Breast epithelium (tissue), 4 donors: ENCODE measurements around the gene B4GALT2. TPM values are rescaled to one million over a fixed set of nuclear protein-coding genes. Genes with fewer than 3 reads are reported as not detected.

Experiments
- DNase-seq, 2 donors: peaks; one replicate each; pipeline ENCODE4 v3.0.0-alpha.2; 2019; ENCODE audit warnings: low spot score in 2 of 2
- H3K27ac ChIP-seq, 2 donors: fragments of 200-600 bp; sonication (generic) in 1 of 2; one replicate each; pipeline ENCODE4 v1.5.1; 2016 to 2019; ENCODE audit warnings: mild to moderate bottlenecking in 1 of 2
- H3K27me3 ChIP-seq, 2 donors: fragments of 200-600 bp; sonication (generic) in 1 of 2; one replicate each; pipeline versions ENCODE4 v1.5.1 to v1.6.0; 2017 to 2019; ENCODE audit warnings: control low read depth in 1 of 2, mild to moderate bottlenecking in 1 of 2
- H3K36me3 ChIP-seq: fragments of 200-600 bp; one replicate; pipeline ENCODE4 v1.5.1; 2019
- H3K4me1 ChIP-seq, 2 donors: fragments of 200-600 bp; sonication (generic); one replicate each; pipeline ENCODE4 v1.5.1; 2016 to 2019; ENCODE audit warnings: control low read depth in 1 of 2
- H3K4me3 ChIP-seq, 3 donors: fragments of 200-600 bp; sonication (generic); 1 replicate in 2 of 3; 2 replicates in 1 of 3; pipeline ENCODE4 v1.5.1; 2016 to 2019; ENCODE audit warnings: mild to moderate bottlenecking in 3 of 3, moderate library complexity in 2 of 3
- H3K9me3 ChIP-seq, 2 donors: fragments of 200-600 bp; sonication (generic) in 1 of 2; one replicate each; pipeline ENCODE4 v1.5.1; 2016 to 2019; ENCODE audit warnings: control low read depth in 1 of 2
- CTCF ChIP-seq, 3 donors: fragments of 450-650 bp; IDR thresholded peaks; one replicate each; pipeline ENCODE4 v1.5.1; 2016 to 2017; ENCODE audit warnings: antibody characterized with exemption in 3 of 3, mild to moderate bottlenecking in 3 of 3, moderate library complexity in 3 of 3
- POLR2A ChIP-seq: fragments of 450-650 bp; IDR thresholded peaks from one replicate; pipeline ENCODE4 v1.6.1; 2016; ENCODE audit warnings: antibody characterized with exemption, mild to moderate bottlenecking, moderate library complexity
- POLR2AphosphoS5 ChIP-seq, 3 donors: sonication (generic); formaldehyde crosslinking; IDR thresholded peaks; one replicate each; pipeline ENCODE4 v1.6.1; 2017; ENCODE audit warnings: antibody characterized with exemption in 3 of 3
- intact Hi-C: fragments of 100-400 bp; cut with DNase I; formaldehyde crosslinking; loops from one replicate; pipeline ENCODE4 v1.15.1; 2023; ENCODE audit warnings: low total_unique reads
- total RNA-seq, 3 donors: library from RNA; depleted of rRNA; stranded (reverse); fragments of >200 nt; gene quantifications; one replicate each; pipeline ENCODE4 v1.1.0, GENCODE V29; 2016

Gene B4GALT2
- total RNA-seq, 3 donors from 2014 or later = 19.8 to 49.9 (median 37.0) TPM

DNA sequence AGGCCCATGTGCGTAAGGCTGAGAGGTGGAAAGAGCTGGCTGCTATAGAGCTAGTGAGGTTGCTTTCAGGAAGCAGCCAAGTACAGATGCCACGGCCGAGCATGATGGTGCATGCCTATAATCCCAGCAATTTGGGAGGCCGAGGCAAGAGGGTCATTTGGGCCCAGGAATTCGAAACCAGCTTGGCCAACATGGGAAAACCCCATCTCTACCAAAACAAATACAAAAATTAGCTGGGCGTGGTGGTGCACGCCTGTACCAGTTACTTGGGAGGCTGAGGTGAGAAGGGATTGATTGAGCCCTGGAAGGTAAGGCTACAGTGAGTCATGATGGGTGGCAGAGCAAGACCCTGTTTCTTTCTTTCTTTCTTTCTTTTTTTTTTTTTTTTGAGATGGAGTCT is 15.1 kb downstream of the B4GALT2 start:
- intact Hi-C loops = no loop called here
- H3K9me3 ChIP-seq = no peaks in the 10 kb centered on the region
- DNase-seq = no peak
- H3K4me1 ChIP-seq = peaks cover 0 to 5% of the 10 kb centered on the region in 2 donors
- no peak for TF ChIP-seq CTCF (IDR thresholded peaks at IDR 0.05)
- no peak overlapping the region for H3K27ac ChIP-seq
- H3K36me3 ChIP-seq = no peaks in the 10 kb centered on the region
- H3K27me3 ChIP-seq = no peaks in the 10 kb centered on the region
- H3K4me3 ChIP-seq = no peak overlapping the region

DNA sequence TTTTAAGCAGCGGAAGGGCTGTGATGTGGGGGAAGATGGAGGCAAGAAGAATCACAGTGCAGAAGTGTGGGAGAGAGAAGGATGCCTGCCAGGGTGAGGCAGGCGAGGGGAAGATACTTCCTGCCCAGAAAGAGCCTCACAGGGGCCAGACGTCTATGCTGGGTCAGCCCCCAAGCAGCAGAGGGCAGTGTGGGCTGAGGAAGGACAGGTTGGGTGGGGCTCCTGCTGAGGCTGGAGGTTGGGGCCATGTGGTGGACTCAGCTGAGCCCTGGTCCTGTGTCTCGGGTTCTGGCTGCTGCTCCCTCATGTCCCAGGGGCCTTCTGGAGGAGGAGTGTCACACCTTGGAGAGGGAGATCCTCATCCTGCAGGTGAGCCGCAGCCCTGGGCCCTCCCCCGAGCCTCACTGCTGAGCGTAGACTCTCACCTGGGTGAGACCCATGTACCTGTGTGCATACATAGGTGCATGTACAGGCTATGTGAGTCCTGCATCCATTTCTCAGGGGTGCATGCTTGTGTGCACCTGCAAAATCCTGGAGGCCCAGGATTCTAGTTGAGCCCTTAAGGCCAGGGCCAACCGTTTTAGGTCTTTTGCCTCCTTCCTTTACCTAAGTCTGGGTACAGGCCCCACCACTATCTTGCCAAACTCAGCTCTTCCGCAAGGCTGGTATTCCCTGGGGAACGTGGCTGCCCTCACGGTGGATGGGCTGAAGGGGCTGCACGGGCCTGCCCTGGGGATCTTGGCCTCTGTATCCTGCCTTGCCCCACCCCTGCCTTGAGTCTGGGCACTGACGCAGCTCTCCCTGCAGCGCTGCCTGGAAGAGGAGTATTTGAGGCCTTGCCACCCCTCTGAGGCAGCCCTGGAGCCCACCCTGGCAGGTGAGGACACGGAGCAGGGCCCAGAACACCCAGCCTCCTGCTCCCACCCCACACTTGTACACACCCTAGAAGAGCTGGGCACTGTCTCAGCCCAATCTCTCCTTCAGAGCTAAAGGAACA is 16.1 kb downstream of the B4GALT2 start:
- no peaks in the 10 kb centered on the region for H3K9me3 ChIP-seq
- TF ChIP-seq POLR2AphosphoS5 (IDR thresholded peaks at IDR 0.05) (no peak), POLR2A (no peak), CTCF (IDR thresholded peaks at IDR 0.05) (no peak)

DNA sequence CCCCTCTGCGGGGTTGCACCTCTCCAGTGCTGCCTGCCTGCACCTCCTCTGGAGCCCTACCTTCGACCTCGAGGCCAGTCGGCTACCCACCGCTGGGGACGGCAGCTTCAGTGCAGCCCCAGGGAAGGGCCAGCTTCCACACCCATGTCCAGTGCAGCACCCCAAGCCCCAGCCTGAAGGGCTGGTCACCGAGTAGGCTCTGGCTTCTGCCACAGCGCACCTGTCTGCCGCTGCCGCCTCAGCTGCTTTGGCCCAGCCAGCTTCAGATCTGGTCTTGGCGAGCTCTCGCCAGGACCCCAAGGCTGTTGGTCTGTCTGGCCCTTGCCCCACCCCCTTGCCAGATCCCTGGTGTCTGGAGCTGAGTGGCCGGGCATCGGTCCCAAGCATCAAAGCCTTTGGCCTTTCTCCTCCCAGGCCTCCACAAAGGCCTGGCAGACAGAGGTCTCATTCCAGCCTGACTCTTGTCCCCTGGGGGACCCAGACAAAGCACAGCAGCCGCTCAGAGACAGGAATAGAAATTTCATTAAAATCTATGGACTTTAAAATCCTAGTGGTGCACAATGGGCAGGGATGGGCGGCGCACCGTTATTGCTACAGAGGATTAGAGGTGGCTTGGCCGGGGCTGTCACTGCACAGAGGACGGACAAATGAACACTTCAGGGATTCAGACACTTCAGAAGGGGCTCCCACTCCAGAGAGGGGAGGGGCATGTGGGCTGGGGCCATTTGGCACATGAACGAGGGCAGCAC is 17.1 kb downstream of the B4GALT2 start:
- intact Hi-C loops = loop anchor here (2.0 kb wide), 1 partner anchor 25 kb away; no protein-coding TSS in a partner anchor

More for the DNA sequence above, 16.1 kb downstream of the B4GALT2 start:
- H3K4me1 ChIP-seq = peaks cover 0 to 5% of the 10 kb centered on the region in 2 donors
- intact Hi-C loops = no loop called here
- H3K27ac ChIP-seq = no peak overlapping the region
- no peak for DNase-seq
- no peaks in the 10 kb centered on the region for H3K36me3 ChIP-seq
- no peak overlapping the region for H3K4me3 ChIP-seq
- no peaks in the 10 kb centered on the region for H3K27me3 ChIP-seq

DNA sequence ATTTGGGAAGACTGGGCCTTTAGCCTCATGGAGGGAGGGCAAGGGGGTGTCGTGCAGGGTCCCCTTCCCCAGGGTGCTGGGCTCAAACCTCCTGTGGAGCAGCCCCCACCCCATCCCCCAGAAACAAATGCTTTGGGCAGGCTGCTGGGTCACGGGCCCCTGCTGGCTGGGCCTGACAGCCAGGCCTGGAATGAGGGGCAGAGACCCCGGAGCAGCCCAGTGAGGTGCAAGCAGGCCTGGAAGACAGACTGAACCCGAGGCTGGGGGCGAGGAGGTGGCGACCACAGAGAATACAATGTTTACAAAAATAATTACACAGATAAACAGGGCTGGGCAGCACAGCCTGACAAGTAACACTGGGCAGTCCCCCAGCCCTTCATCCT is 17.7 kb downstream of the B4GALT2 start:
- Histone ChIP-seq H3K4me3 (no peak overlapping the region), H3K36me3 (no peaks in the 10 kb centered on the region), H3K9me3 (no peaks in the 10 kb centered on the region), H3K27ac (no peak overlapping the region), H3K27me3 (no peaks in the 10 kb centered on the region), H3K4me1 (no peaks in the 10 kb centered on the region)
- intact Hi-C loops = loop anchor here (2.0 kb wide), 1 partner anchor 24 kb away; no protein-coding TSS in a partner anchor
- TF ChIP-seq POLR2A (no peak), CTCF (IDR thresholded peaks at IDR 0.05) (no peak), POLR2AphosphoS5 (IDR thresholded peaks at IDR 0.05) (no peak)
- DNase-seq = no peak

More for the DNA sequence above, 17.1 kb downstream of the B4GALT2 start:
- H3K27me3 ChIP-seq = no peaks in the 10 kb centered on the region
- peaks cover 0 to 1% of the 10 kb centered on the region in 2 donors for H3K4me1 ChIP-seq
- TF ChIP-seq POLR2A (no peak), POLR2AphosphoS5 (IDR thresholded peaks at IDR 0.05) (no peak), CTCF (IDR thresholded peaks at IDR 0.05) (no peak)
- no peaks in the 10 kb centered on the region for H3K9me3 ChIP-seq
- no peaks in the 10 kb centered on the region for H3K36me3 ChIP-seq
- DNase-seq = no peak
- no peak overlapping the region for H3K4me3 ChIP-seq
- no peak overlapping the region for H3K27ac ChIP-seq
